NCI-H446 (cell line): ENCODE results near the gene DHCR7.

ENCODE experiments used
- DNase-seq, 2 experiments: peaks; one replicate each; lab custom pipeline; 2025; lab: John Stamatoyannopoulos, UW

Gene DHCR7

GRCh38 chr11:71477641-71478527 lies 29.7 kb upstream of the DHCR7 start:
- no peak for DNase-seq

DNA sequence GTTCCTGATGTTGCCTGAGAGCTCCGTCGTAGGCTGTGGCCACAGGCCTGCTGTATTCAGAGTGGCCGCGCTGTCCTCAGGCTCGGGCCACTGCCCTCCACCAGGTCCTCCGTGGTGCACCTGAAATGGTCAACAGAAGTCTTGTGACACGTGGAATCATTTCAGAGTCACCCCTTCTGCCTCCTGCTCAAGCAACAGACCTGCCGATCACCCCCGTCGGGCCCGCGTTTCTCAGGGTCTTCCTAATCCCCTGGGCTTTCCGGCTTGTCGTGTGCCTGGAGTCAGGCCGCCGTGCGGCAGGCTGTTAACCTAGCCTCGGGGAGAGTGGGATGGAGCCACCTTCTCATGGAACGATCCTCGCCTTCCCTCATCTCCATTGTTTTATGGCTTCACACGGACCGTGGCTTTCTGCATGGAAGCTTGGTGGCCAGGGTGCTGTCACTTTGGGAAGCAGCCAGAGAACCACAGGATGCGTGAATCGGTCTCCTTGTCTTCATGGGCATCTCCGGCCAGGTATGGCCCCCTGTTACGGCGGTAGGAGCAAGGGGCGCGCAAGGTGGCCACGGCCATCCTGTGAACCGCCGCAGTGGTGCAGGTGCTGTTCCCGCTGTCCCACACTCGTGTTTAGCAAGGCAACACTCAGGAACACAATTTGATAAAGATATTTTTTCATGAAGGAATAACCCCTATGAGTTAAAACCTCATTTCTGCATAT lies 28.9 kb upstream of the DHCR7 start:
- no peak for DNase-seq

- no peak for DNase-seq
These were observed 27.8 kb upstream of the DHCR7 start for GRCh38 chr11:71476031-71476430.

DNA sequence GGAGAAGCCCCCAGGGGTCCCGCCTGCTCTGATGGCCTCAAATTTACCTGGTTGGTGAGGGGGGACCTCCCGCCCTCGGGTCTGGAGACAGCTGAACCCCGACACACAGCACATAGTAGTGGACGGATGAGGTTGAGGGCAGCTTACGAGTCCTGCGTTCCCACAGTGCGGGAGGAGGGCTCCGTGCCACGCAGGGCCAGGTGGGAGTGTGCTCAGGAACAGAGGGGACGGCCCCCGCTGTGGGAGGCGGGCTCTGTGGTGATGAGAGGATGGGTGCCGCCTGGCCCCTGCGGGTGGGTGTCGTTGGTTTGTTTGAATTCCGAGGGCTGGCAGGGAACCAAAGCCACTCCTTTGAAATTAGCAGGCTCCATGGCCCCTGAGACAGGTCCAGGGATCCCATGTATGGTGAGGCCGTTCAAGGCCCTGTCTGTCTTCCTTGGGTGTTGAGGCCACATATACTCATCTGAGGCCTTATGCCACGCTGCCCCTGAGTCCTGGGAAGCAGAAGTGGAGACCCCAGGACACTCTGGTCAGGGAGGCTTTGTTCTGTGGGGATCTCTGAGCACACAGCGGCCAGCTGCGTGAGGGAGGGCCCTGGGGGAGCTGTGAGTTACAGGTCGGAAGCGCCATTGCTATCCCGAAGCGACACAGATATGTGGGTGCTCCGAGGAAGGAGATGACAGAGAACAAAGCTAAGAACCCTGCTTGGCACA lies 26.7 kb upstream of the DHCR7 start:
- DNase-seq: no peak

DNA sequence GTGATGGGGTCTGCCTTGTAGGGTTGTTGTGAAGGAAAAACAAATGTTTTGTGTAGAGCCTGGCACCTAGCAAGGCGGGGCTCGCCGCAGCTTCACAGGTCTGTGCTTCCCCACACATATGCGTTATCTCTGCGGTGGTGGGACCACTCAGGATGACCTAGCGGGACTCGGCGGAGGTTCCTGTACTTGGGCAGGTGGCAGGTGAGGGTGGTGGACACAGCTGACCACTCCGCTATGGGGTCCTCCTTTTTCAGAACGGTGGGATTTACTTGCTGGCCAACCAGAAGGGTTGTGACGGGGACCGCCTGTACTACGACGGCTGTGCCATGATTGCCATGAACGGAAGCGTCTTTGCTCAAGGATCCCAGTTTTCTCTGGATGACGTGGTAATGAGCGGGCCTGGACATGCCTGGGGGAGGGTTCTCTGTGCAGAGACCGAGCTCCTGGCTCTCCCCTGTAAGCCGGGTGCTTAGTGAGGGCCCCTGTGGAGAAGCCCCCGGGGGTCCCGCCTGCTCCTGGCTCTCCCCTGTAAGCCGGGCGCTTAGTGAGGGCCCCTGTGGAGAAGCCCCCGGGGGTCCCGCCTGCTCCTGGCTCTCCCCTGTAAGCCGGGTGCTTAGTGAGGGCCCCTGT lies 26.1 kb upstream of the DHCR7 start:
- no peak for DNase-seq

DNA sequence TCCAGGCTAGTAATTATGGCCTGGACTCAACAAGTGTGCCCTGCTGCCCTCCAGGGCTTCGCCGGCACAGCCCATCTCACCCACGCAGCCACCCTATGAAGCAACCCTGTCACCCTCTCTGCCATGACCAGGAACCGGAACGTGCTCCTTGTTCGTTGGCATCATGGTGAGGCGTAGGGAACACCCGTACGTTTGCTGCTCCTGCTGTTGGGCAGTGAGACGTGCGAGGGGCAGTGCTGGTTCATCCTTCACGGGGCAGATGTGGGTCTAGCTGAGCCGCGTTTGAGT lies 25.5 kb upstream of the DHCR7 start:
- DNase-seq: no peak

GRCh38 chr11:71472941-71473792 lies 25.0 kb upstream of the DHCR7 start:
- DNase-seq: no peak

DNA sequence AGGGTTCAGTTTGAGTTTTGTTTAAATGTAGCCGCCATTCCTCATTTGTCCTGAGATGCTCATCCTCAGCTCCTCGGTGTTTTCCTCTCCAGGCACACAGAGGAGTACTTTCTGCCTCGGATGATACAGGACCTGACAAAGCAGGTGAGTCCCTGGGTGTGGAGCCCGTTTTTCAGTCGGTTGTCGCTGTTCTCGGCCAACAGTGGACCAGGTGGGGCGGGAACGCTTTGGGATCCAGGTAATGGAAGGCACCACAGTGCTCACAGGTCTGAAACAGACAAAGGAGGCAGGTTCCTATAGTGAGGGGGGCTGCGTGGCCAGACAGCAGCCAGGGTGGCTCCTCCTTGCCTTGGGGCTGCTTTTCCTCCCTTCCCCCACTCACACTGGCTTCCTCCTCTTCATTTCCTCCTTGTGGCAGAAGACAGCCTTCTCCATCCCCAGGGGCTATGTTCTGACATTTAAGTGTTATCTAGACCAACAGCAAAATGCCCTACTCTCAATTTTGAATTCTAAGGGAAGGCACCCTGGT lies 24.2 kb upstream of the DHCR7 start:
- DNase-seq: no peak

GRCh38 chr11:71470946-71471345 lies 22.8 kb upstream of the DHCR7 start:
- DNase-seq: no peak

GRCh38 chr11:71467164-71467563 lies 19.0 kb upstream of the DHCR7 start:
- no peak for DNase-seq

GRCh38 chr11:71466358-71466757 lies 18.2 kb upstream of the DHCR7 start:
- no peak for DNase-seq

- DNase-seq: no peak
These were observed 16.9 kb upstream of the DHCR7 start for GRCh38 chr11:71465054-71465453.

- no peak for DNase-seq
These were observed 15.4 kb upstream of the DHCR7 start for GRCh38 chr11:71463331-71464211.

GRCh38 chr11:71462726-71463125 lies 14.5 kb upstream of the DHCR7 start:
- no peak for DNase-seq

GRCh38 chr11:71461696-71462095 lies 13.5 kb upstream of the DHCR7 start:
- DNase-seq: no peak

- no peak for DNase-seq
These were observed 11.7 kb upstream of the DHCR7 start for GRCh38 chr11:71459767-71460320.

GRCh38 chr11:71459076-71459766 lies 11.0 kb upstream of the DHCR7 start:
- DNase-seq: no peak

DNA sequence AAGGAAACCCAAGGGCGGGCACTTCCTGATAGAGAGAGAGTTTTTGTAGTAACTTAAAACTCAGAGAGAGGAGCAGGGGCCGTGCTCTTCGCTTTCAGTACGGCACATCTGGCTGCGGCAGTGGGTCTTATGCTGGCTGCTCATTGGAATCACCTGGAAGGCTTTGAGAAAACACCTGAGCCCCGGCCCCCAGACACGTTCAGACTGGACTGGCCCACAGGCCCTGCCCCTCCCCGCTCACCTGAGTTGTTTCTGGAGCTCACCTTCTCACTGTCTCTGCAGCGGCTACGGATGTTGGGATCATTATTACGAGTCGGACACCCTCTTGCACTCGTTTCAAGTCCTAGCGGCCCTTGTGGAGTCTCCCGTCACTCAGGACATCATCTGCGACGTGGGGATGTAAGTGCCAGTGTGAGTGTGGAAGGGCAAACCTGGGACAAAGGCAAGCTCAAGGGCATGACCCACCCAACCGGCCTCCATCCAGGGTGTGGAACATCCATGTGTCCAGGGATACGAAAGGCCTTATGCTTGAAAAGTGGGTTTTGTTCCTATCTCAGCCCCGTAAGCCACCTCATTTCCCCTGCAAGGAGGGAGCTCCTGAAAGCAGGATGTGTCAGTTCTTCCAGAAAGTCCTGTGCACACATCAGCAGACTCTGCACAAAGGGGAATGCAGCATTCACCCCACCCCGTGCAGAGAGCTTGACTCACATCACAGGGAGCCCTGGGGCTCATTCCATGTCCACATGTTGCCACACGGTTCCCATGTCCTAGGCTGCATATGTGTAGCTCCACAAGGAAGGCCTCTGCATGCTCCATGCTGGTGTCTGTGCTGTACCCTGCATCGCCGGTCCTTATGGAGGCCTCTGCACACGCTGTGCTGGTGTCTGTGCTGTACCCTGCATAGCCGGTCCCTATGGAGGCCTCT lies 10.2 kb upstream of the DHCR7 start:
- DNase-seq: no peak
